Endometrial microvascular endothelial cells (primary cell): ENCODE data around the gene CCDC154. TPM values are rescaled to one million over a fixed set of nuclear protein-coding genes. Genes with fewer than 3 reads are reported as not detected.
"Not testable (repeated sequence)": the region's sequence is repeated elsewhere in the genome, so short reads cannot be mapped to it uniquely, and the experiment has no call there.

Experiments used
- in situ Hi-C: cut with HindIII; loops from 2 replicates; pipeline ENCODE4 v1.10.0; 2017; ENCODE audit warnings: low sequenced_read_pairs, low pct_unique_long_range_greater_than_20kb; ENCODE audit errors: inconsistent ontology term
- total RNA-seq: library from RNA; depleted of rRNA; stranded (reverse); fragments of >200 nt; gene quantifications from one replicate; pipeline ENCODE4 v1.2.3, GENCODE V29; 2015; ENCODE audit errors: inconsistent ontology term

CCDC154 gene
- total RNA-seq, 1 donor from 2014 or later: not detected

GRCh38 chr16:1443403-1443973, 868 bp downstream of the CCDC154 start:
- in situ Hi-C loops: no loop called here

GRCh38 chr16:1442697-1443096, 1.7 kb downstream of the CCDC154 start:
- in situ Hi-C loops: no loop called here

- in situ Hi-C loops: no loop called here
These were observed 2.9 kb downstream of the CCDC154 start for GRCh38 chr16:1441391-1441829.

- in situ Hi-C loops: not testable (repeated sequence)
These were observed 4.7 kb downstream of the CCDC154 start for GRCh38 chr16:1439699-1440074.

- in situ Hi-C loops: no loop called here
These were observed 5.2 kb downstream of the CCDC154 start for GRCh38 chr16:1439058-1439698.

- in situ Hi-C loops: no loop called here
These were observed 5.9 kb downstream of the CCDC154 start for GRCh38 chr16:1438229-1439057.

- in situ Hi-C loops: no loop called here
These were observed 6.8 kb downstream of the CCDC154 start for GRCh38 chr16:1437606-1438005.

- in situ Hi-C loops: no loop called here
These were observed 7.5 kb downstream of the CCDC154 start for GRCh38 chr16:1436731-1437355.

GRCh38 chr16:1435921-1436697, 8.2 kb downstream of the CCDC154 start:
- in situ Hi-C loops: no loop called here

GRCh38 chr16:1434644-1435592, 9.4 kb downstream of the CCDC154 start:
- in situ Hi-C loops: no loop called here

- in situ Hi-C loops: no loop called here
These were observed 10.6 kb downstream of the CCDC154 start for GRCh38 chr16:1433756-1434155.

- in situ Hi-C loops: no loop called here
These were observed 11.1 kb downstream of the CCDC154 start for GRCh38 chr16:1433263-1433560.

GRCh38 chr16:1432388-1433262, 11.7 kb downstream of the CCDC154 start:
- in situ Hi-C loops: no loop called here

- in situ Hi-C loops: no loop called here
These were observed 12.7 kb downstream of the CCDC154 start for GRCh38 chr16:1431497-1432270.

GRCh38 chr16:1430759-1431496, 13.4 kb downstream of the CCDC154 start, which contains the start of gene PERCC1:
TSS of gene PERCC1 (plus strand) at chr16:1431078. CDS start at chr16:1432594, 1,516 bp downstream.
- in situ Hi-C loops: no loop called here
